ENCODE measurements around the gene FBXW9.

GRCh38 chr19:12689581-12690216, 6.7 kb downstream of the FBXW9 start:
- TF ChIP-seq, protein P1, sequence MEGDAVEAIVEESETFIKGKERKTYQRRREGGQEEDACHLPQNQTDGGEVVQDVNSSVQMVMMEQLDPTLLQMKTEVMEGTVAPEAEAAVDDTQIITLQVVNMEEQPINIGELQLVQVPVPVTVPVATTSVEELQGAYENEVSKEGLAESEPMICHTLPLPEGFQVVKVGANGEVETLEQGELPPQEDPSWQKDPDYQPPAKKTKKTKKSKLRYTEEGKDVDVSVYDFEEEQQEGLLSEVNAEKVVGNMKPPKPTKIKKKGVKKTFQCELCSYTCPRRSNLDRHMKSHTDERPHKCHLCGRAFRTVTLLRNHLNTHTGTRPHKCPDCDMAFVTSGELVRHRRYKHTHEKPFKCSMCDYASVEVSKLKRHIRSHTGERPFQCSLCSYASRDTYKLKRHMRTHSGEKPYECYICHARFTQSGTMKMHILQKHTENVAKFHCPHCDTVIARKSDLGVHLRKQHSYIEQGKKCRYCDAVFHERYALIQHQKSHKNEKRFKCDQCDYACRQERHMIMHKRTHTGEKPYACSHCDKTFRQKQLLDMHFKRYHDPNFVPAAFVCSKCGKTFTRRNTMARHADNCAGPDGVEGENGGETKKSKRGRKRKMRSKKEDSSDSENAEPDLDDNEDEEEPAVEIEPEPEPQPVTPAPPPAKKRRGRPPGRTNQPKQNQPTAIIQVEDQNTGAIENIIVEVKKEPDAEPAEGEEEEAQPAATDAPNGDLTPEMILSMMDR (IDR thresholded peaks at IDR 0.05; ENCODE audit: insufficient read depth, low read length, poor library complexity, severe bottlenecking) = no peak
- TF ChIP-seq EZH2phosphoT487 (conservative IDR thresholded peaks at IDR 0.05; ENCODE audit: low read length) = no peak
